GM21390 (cell line): ENCODE data around the gene OLFM1.
"Not testable (repeated sequence)": the region's sequence is repeated elsewhere in the genome, so short reads cannot be mapped to it uniquely, and the experiment has no call there.

ENCODE experiments used
- ATAC-seq: cut with Tn5 transposase; IDR thresholded peaks from one replicate; pipeline ENCODE4 v1.9.1; 2021; ENCODE audit not compliant: unreplicated experiment

The OLFM1 gene

GRCh38 chr9:135148386-135148785 is 60.9 kb downstream of the OLFM1 start:
- ATAC-seq, result no peak

GRCh38 chr9:135149901-135150300 is 62.4 kb downstream of the OLFM1 start:
- ATAC-seq, result not testable (repeated sequence)

- ATAC-seq, result no peak
Observed at GRCh38 chr9:135150981-135151380, 63.5 kb downstream of the OLFM1 start.

GRCh38 chr9:135151757-135152613 is 64.5 kb downstream of the OLFM1 start:
- ATAC-seq, result no peak

GRCh38 chr9:135152614-135153334 is 65.3 kb downstream of the OLFM1 start:
- no peak for ATAC-seq

GRCh38 chr9:135154050-135154615 is 66.7 kb downstream of the OLFM1 start:
- ATAC-seq, result no peak

- no peak for ATAC-seq
Observed at GRCh38 chr9:135155396-135155795, 67.9 kb downstream of the OLFM1 start.

- ATAC-seq, result no peak
Observed at GRCh38 chr9:135156525-135157510, 69.3 kb downstream of the OLFM1 start.

- no peak for ATAC-seq
Observed at GRCh38 chr9:135157856-135158563, 70.5 kb downstream of the OLFM1 start.

- ATAC-seq, result no peak
Observed at GRCh38 chr9:135158564-135158937, 71.1 kb downstream of the OLFM1 start.

GRCh38 chr9:135159801-135160200 is 72.3 kb downstream of the OLFM1 start:
- no peak for ATAC-seq

- no peak for ATAC-seq
Observed at GRCh38 chr9:135160862-135161261, 73.4 kb downstream of the OLFM1 start.

GRCh38 chr9:135162599-135162998 is 75.1 kb downstream of the OLFM1 start:
- not testable (repeated sequence) for ATAC-seq

GRCh38 chr9:135163023-135163780 is 75.7 kb downstream of the OLFM1 start:
- ATAC-seq, result no peak

GRCh38 chr9:135164036-135164435 is 76.6 kb downstream of the OLFM1 start:
- no peak for ATAC-seq

GRCh38 chr9:135165003-135165711 is 77.7 kb downstream of the OLFM1 start:
- no peak for ATAC-seq

GRCh38 chr9:135165756-135166519 is 78.5 kb downstream of the OLFM1 start:
- no peak for ATAC-seq

GRCh38 chr9:135166565-135166964 is 79.1 kb downstream of the OLFM1 start:
- no peak for ATAC-seq
